ENCODE results near the gene ZNF333.

Gene ZNF333

DNA sequence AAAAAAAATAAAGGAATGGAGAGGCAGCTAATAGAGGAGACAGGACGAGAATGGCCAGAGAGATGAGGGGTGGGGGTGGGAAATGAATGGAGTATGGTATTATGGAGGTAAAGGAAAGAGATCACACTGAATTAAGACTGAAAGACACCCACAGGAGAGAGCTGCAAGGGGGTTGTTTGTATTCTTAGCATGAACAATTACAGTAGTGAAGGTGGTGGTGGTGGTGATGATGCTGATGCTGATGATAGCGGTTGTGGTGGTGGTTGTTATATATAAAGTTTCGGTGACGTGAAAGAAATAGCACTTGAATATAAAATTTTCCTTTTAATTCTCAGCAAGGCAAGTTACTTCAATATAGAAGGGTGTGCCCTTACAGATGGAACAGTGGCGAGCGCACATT, 12.4 kb upstream of the ZNF333 start (continued):
- TF ChIP-seq ZNF555 (tag by site-specific recombination; conservative IDR thresholded peaks at IDR 0.05) (no peak), PRDM1 (tag by site-specific recombination; IDR thresholded peaks at IDR 0.05) (no peak), ZNF248 (tag by site-specific recombination; IDR thresholded peaks at IDR 0.05) (no peak), ZNF366 (tag by site-specific recombination; conservative IDR thresholded peaks at IDR 0.05) (no peak), FEZF1 (tag by site-specific recombination; IDR thresholded peaks at IDR 0.05) (no peak)

DNA sequence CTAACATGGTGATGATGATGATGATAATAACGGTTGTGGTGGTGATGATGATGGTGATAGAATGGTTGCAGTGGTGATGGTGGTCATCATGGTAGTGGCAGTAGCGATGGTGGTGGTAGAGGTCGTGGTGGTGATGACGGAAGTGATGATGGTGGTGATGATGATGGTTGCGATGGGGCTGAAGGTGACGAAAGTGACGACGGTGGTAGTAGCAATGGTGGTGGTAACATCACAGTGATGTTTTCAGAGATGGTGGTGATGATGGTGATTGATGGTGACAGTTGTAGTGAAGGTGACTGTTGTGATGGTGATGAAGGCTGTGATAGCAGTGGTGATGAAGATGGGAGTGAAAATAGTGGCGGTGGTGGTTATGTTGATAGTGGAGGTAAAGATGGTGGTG, 11.6 kb upstream of the ZNF333 start:
- CTCF ChIA-PET, result interaction anchor here (0.8 kb wide), 1 partner anchor 8 kb away, joined by 3 read pairs; no protein-coding TSS in a partner anchor
- H3K4me3 ChIP-seq (ENCODE audit: low read depth, low read length), result no peak overlapping the region
- POLR2A ChIA-PET, result no interaction called here
- H3K36me3 ChIP-seq (ENCODE audit: control insufficient read depth in 2 of 2, insufficient read depth in 1 of 2, low read length in 2 of 2), result no peaks in the 10 kb centered on the region
- TF ChIP-seq, protein P1, sequence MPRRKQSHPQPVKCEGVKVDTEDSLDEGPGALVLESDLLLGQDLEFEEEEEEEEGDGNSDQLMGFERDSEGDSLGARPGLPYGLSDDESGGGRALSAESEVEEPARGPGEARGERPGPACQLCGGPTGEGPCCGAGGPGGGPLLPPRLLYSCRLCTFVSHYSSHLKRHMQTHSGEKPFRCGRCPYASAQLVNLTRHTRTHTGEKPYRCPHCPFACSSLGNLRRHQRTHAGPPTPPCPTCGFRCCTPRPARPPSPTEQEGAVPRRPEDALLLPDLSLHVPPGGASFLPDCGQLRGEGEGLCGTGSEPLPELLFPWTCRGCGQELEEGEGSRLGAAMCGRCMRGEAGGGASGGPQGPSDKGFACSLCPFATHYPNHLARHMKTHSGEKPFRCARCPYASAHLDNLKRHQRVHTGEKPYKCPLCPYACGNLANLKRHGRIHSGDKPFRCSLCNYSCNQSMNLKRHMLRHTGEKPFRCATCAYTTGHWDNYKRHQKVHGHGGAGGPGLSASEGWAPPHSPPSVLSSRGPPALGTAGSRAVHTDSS (tag by site-specific recombination; IDR thresholded peaks at IDR 0.05), result peak; percentile 88
- TF ChIP-seq ZNF114 (tag by site-specific recombination; IDR thresholded peaks at IDR 0.05), result peak; percentile 81; the same call in 1 of the 2 replicates
- 0 out of 2 replicates have a peak, but pooled peaks have one; percentile 23 for TF ChIP-seq ZNF658 (tag by site-specific recombination; IDR thresholded peaks at IDR 0.05)
- TF ChIP-seq, protein P2, sequence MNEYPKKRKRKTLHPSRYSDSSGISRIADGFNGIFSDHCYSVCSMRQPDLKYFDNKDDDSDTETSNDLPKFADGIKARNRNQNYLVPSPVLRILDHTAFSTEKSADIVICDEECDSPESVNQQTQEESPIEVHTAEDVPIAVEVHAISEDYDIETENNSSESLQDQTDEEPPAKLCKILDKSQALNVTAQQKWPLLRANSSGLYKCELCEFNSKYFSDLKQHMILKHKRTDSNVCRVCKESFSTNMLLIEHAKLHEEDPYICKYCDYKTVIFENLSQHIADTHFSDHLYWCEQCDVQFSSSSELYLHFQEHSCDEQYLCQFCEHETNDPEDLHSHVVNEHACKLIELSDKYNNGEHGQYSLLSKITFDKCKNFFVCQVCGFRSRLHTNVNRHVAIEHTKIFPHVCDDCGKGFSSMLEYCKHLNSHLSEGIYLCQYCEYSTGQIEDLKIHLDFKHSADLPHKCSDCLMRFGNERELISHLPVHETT (tag by site-specific recombination; IDR thresholded peaks at IDR 0.05), result no peak
- TF ChIP-seq ZNF776 (tag by site-specific recombination; IDR thresholded peaks at IDR 0.05; ENCODE audit: borderline replicate concordance), result no peak
- H3K4me1 ChIP-seq (ENCODE audit: control insufficient read depth, insufficient read depth, low read length), result no peaks in the 10 kb centered on the region
- H3K27ac ChIP-seq (ENCODE audit: extremely low read depth, low read depth, low read length), result no peak overlapping the region
- no peaks in the 10 kb centered on the region for H3K9me3 ChIP-seq (ENCODE audit: control insufficient read depth, insufficient read depth, low read depth, low read length)

DNA sequence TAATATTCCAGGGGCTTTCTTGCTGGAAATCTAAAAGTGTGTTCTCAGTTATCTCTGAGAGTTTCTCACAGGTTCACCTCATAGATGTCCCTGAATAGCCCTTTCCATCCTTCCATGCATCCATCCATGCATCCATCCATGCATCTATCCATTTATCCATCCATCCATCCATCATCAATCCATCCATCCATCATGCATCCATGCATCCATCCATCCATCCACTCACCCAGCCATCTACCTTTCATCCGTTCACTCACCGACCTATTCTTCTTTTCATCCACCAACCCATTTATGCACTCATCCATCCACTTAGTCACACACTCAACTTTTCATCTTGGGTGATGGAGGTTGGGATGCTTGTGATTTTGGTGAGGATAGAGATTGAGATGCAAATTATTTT, 7.8 kb upstream of the ZNF333 start:
- Histone ChIP-seq H3K4me1 (ENCODE audit: control insufficient read depth, insufficient read depth, low read length) (no peaks in the 10 kb centered on the region), H3K27ac (ENCODE audit: extremely low read depth, low read depth, low read length) (no peak overlapping the region), H3K4me3 (ENCODE audit: low read depth, low read length) (no peak overlapping the region), H3K36me3 (ENCODE audit: control insufficient read depth in 2 of 2, insufficient read depth in 1 of 2, low read length in 2 of 2) (no peaks in the 10 kb centered on the region), H3K9me3 (ENCODE audit: control insufficient read depth, insufficient read depth, low read depth, low read length) (no peaks in the 10 kb centered on the region)
- POLR2A ChIA-PET, result interaction anchor here (1.6 kb wide), 1 partner anchor 8 kb away, joined by 3 read pairs; the partner anchor contains the start of gene ZNF333
- peak; percentile 95 for TF ChIP-seq ZBTB17 (tag by site-specific recombination; IDR thresholded peaks at IDR 0.05)
- peak; percentile 84 for TF ChIP-seq ZNF366 (tag by site-specific recombination; conservative IDR thresholded peaks at IDR 0.05)
- TF ChIP-seq EGR2 (tag by site-specific recombination; IDR thresholded peaks at IDR 0.05; ENCODE audit: low read depth), result no peak
- TF ChIP-seq BCL11A (tag by site-specific recombination; IDR thresholded peaks at IDR 0.05; ENCODE audit: low read depth), result no peak
- TF ChIP-seq, protein P3, sequence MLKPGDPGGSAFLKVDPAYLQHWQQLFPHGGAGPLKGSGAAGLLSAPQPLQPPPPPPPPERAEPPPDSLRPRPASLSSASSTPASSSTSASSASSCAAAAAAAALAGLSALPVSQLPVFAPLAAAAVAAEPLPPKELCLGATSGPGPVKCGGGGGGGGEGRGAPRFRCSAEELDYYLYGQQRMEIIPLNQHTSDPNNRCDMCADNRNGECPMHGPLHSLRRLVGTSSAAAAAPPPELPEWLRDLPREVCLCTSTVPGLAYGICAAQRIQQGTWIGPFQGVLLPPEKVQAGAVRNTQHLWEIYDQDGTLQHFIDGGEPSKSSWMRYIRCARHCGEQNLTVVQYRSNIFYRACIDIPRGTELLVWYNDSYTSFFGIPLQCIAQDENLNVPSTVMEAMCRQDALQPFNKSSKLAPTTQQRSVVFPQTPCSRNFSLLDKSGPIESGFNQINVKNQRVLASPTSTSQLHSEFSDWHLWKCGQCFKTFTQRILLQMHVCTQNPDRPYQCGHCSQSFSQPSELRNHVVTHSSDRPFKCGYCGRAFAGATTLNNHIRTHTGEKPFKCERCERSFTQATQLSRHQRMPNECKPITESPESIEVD (tag by site-specific recombination; IDR thresholded peaks at IDR 0.05), result no peak
- CTCF ChIA-PET, result no interaction called here

DNA sequence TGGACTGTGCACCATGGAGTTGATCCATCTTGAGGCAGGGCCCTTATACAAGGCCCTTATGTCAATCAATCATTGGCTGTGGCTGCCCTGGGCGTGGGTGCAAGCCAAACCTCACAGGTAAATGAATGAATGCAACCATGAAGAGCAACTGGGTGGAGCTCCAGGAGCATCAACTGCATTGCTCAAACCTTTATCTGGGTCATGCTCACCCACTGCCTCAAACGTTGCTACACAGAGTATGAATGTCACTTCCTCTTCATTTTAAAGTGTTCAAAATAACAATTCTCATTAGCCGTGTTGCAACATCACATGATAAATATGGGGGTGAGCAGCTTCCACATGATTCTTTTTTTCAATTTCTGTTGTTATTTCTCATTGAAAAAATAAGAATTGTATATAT, 6.4 kb upstream of the ZNF333 start:
- no peak overlapping the region for H3K27ac ChIP-seq (ENCODE audit: extremely low read depth, low read depth, low read length)
- H3K36me3 ChIP-seq (ENCODE audit: control insufficient read depth in 2 of 2, insufficient read depth in 1 of 2, low read length in 2 of 2), result no peaks in the 10 kb centered on the region
- H3K4me1 ChIP-seq (ENCODE audit: control insufficient read depth, insufficient read depth, low read length), result no peaks in the 10 kb centered on the region
- ChIA-PET POLR2A (no interaction called here), CTCF (interaction anchor here (0.6 to 9.2 kb wide), 5 partner anchors 13 to 110 kb away, joined by 3 to 137 read pairs (median 3); partner anchors contain the start of gene NDUFB7)
- TF ChIP-seq YY2 (tag by site-specific recombination; IDR thresholded peaks at IDR 0.05) (no peak), ZFP69B (tag by site-specific recombination; IDR thresholded peaks at IDR 0.05) (no peak), ZNF292 (tag by site-specific recombination; IDR thresholded peaks at IDR 0.05; ENCODE audit: borderline replicate concordance, low read depth) (no peak), ZNF426 (tag by site-specific recombination; IDR thresholded peaks at IDR 0.05) (no peak), ZNF670 (tag by site-specific recombination; IDR thresholded peaks at IDR 0.05; ENCODE audit: low read depth) (no peak), ZNF837 (tag by site-specific recombination; IDR thresholded peaks at IDR 0.05) (no peak), ZSCAN23 (tag by site-specific recombination; IDR thresholded peaks at IDR 0.05) (no peak), ZNF174 (tag by site-specific recombination; IDR thresholded peaks at IDR 0.05) (no peak), ZNF138 (tag by site-specific recombination; IDR thresholded peaks at IDR 0.05; ENCODE audit: borderline replicate concordance) (no peak)
- TF ChIP-seq, protein P4, sequence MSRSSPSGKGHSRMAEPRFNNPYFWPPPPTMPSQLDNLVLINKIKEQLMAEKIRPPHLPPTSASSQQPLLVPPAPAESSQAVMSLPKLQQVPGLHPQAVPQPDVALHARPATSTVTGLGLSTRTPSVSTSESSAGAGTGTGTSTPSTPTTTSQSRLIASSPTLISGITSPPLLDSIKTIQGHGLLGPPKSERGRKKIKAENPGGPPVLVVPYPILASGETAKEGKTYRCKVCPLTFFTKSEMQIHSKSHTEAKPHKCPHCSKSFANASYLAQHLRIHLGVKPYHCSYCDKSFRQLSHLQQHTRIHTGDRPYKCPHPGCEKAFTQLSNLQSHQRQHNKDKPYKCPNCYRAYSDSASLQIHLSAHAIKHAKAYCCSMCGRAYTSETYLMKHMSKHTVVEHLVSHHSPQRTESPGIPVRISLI (tag by site-specific recombination; IDR thresholded peaks at IDR 0.05), result no peak
- H3K4me3 ChIP-seq (ENCODE audit: low read depth, low read length), result no peak overlapping the region
- H3K9me3 ChIP-seq (ENCODE audit: control insufficient read depth, insufficient read depth, low read depth, low read length), result no peaks in the 10 kb centered on the region

Measured in HEK293 (cell line).